ENCODE results near the gene SMTN.

DNA sequence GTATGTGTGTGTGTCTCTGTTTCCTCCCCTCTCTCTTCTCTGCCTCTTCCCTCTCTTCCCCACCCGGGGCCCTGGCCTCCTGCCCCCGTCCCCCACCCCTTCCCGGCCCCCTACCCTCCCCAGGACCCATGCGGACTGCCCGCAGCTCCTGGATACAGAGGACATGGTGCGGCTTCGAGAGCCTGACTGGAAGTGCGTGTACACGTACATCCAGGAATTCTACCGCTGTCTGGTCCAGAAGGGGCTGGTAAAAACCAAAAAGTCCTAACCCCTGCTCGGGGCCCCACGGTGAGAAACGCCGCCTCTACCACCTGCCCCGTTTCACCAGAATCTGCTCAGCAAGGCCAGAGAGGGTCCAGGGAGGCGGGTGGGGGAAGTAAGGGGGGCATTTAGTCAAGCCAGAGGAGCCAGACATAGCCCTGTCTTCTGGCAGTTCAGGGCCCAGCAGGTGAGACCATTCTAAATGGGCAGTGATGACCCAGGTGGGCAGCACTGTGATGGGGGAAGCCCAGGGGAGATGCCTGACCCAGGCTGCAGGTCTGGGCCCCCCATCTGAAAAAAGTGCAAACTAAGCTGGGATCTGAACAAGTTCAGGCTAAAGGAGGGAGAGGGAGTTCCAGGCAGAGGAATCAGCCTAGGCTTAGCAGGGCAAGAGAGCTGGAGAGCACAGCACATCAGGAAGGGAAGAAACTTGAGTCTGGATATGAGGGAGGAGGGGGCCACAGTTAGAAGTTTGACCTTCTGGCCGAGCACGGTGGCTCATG lies 19.8 kb downstream of the SMTN start:
- TF ChIP-seq, protein P1, sequence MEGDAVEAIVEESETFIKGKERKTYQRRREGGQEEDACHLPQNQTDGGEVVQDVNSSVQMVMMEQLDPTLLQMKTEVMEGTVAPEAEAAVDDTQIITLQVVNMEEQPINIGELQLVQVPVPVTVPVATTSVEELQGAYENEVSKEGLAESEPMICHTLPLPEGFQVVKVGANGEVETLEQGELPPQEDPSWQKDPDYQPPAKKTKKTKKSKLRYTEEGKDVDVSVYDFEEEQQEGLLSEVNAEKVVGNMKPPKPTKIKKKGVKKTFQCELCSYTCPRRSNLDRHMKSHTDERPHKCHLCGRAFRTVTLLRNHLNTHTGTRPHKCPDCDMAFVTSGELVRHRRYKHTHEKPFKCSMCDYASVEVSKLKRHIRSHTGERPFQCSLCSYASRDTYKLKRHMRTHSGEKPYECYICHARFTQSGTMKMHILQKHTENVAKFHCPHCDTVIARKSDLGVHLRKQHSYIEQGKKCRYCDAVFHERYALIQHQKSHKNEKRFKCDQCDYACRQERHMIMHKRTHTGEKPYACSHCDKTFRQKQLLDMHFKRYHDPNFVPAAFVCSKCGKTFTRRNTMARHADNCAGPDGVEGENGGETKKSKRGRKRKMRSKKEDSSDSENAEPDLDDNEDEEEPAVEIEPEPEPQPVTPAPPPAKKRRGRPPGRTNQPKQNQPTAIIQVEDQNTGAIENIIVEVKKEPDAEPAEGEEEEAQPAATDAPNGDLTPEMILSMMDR (IDR thresholded peaks at IDR 0.05): no peak
- no peak for TF ChIP-seq POLR2A (IDR thresholded peaks at IDR 0.05)
